K562 (cell line): ENCODE data around the gene EPN2. TPM values are rescaled to one million over a fixed set of nuclear protein-coding genes. Genes with fewer than 3 reads are reported as not detected.

ENCODE experiments used
- ATAC-seq: fragments of 200-7000 bp; cut with Tn5 transposase; 3 replicates; pipeline ENCODE4 v1.9.1; 2020; ENCODE audit warnings: moderate library complexity
- BruUV-seq: library from RNA; stranded (reverse); fragments of 400-500 nt; replicated peaks from 2 replicates; lab custom pipeline; 2021; lab: Mats Ljungman, UMichigan
- CTCF ChIA-PET: fragments of 300-600 bp; formaldehyde crosslinking; extraction: SDS; loops from one replicate; lab custom pipeline; 2021; ENCODE audit warnings: low intra/inter-chr PET ratio; lab: Yijun Ruan, JAX
- POLR2A ChIA-PET: fragments of 300-600, 350-650 bp; sonication (Branson Sonifier 250); formaldehyde crosslinking; extraction: SDS; loops from one replicate; lab custom pipeline; 2021; ENCODE audit warnings: antibody characterized with exemption, inconsistent platforms; lab: Yijun Ruan, JAX
- DNase-seq, 4 experiments: peaks; one replicate each; pipeline versions ENCODE4 v3.0.0 to v3.0.0-alpha.2; 2011 to 2018; ENCODE audit warnings: low spot score in 3 of 4, mixed read lengths in 3 of 4; ENCODE audit errors: extremely low read depth in 1 of 4
- FAIRE-seq: peaks from 2 replicates; lab custom pipeline; 2011; peaks lifted over from hg19 to GRCh38; lab: Jason Lieb, UNC
- H2AFZ ChIP-seq: 2 replicates; pipeline ENCODE4 v1.6.0; 2011; ENCODE audit warnings: low read depth, low read length, control low read depth, inconsistent platforms
- H3K27ac ChIP-seq: fragments of 200-600 bp; 3 replicates; pipeline ENCODE4 v1.8.0; 2011; ENCODE audit warnings: low read depth, mild to moderate bottlenecking, control low read depth, inconsistent platforms, low read length, moderate library complexity, mixed read lengths; ENCODE audit errors: extremely low read depth
- H3K27me3 ChIP-seq, 2 experiments: fragments of 300-600 bp in 1 of 2; 2 replicates in 1 of 2; 3 replicates in 1 of 2; pipeline versions ENCODE4 v1.6.0 to v1.8.0; 2011; ENCODE audit warnings: inconsistent platforms in 2 of 2, low read length in 2 of 2, mild to moderate bottlenecking in 1 of 2, mixed read lengths in 1 of 2, moderate library complexity in 1 of 2; ENCODE audit not compliant: control insufficient read depth in 2 of 2, insufficient read depth in 2 of 2
- H3K36me3 ChIP-seq: fragments of 300-600 bp; 3 replicates; pipeline ENCODE4 v1.8.0; 2011; ENCODE audit warnings: mild to moderate bottlenecking, low read length, inconsistent platforms; ENCODE audit not compliant: control insufficient read depth, insufficient read depth
- H3K4me1 ChIP-seq, 2 experiments: fragments of 200-600 bp in 1 of 2; replicated peaks in 1 of 2; 2 replicates in 1 of 2; 3 replicates in 1 of 2; pipeline versions ENCODE4 v1.5.1 to v1.8.0; 2011; ENCODE audit warnings: inconsistent platforms in 2 of 2, low read length in 2 of 2, mild to moderate bottlenecking in 1 of 2, mixed read lengths in 1 of 2, moderate library complexity in 1 of 2; ENCODE audit not compliant: control insufficient read depth in 2 of 2, insufficient read depth in 2 of 2
- H3K4me2 ChIP-seq: 2 replicates; pipeline ENCODE4 v1.6.1; 2011; ENCODE audit warnings: low read length, control low read depth, inconsistent platforms, mixed read lengths; ENCODE audit not compliant: insufficient read depth
- H3K4me3 ChIP-seq: fragments of 200-600 bp; sonication (generic), shearing (Covaris generic); 2 replicates; pipeline ENCODE4 v1.5.1; 2016; ENCODE audit warnings: control low read depth, inconsistent platforms
- H3K79me2 ChIP-seq: fragments of 200-600 bp; 3 replicates; pipeline ENCODE4 v1.8.0; 2011; ENCODE audit warnings: low read length, inconsistent platforms; ENCODE audit not compliant: control insufficient read depth, insufficient read depth
- H3K9ac ChIP-seq, 2 experiments: 2 replicates each; pipeline versions ENCODE4 v1.6.0 to v1.6.1; 2011; ENCODE audit warnings: low read depth in 2 of 2, low read length in 2 of 2, control low read depth in 1 of 2, inconsistent platforms in 1 of 2, mild to moderate bottlenecking in 1 of 2, mixed read lengths in 1 of 2; ENCODE audit not compliant: insufficient read depth in 1 of 2
- H3K9me1 ChIP-seq: one replicate; pipeline ENCODE4 v1.6.0; 2011; ENCODE audit warnings: inconsistent platforms, mild to moderate bottlenecking, low read length, moderate library complexity; ENCODE audit not compliant: control insufficient read depth, insufficient read depth
- H3K9me3 ChIP-seq: replicated peaks from 2 replicates; pipeline ENCODE4 v1.5.1; 2011; ENCODE audit warnings: low read depth, low read length, inconsistent platforms; ENCODE audit not compliant: control insufficient read depth, insufficient read depth
- H4K20me1 ChIP-seq: replicated peaks from 2 replicates; pipeline ENCODE4 v1.6.1; 2011; ENCODE audit warnings: low read length, inconsistent platforms, mixed read lengths; ENCODE audit not compliant: control insufficient read depth, insufficient read depth
- E2F3 ChIP-seq: fragments of 250-450 bp; sonication (Bioruptor Pico); IDR thresholded peaks from 2 replicates; pipeline ENCODE4 v1.4.0; 2020; ENCODE audit warnings: mild to moderate bottlenecking
- ETS2 ChIP-seq: IDR thresholded peaks from 2 replicates; pipeline ENCODE4 v1.6.1; 2016; ENCODE audit warnings: borderline replicate concordance, missing genetic modification characterization, mild to moderate bottlenecking, moderate library complexity, missing compliant biosample characterization; ENCODE audit not compliant: poor library complexity, severe bottlenecking
- FOSL1 ChIP-seq: fragments of 200-800 bp; sonication (Bioruptor generic); conservative IDR thresholded peaks from 2 replicates; pipeline ENCODE4 v1.6.1; 2016; ENCODE audit warnings: missing genetic modification characterization, missing compliant biosample characterization
- FOXA3 ChIP-seq, 2 experiments: fragments of 450-650 bp in 1 of 2; sonication (generic) in 1 of 2; formaldehyde crosslinking; IDR thresholded peaks in 1 of 2; conservative IDR thresholded peaks in 1 of 2; 2 replicates each; pipeline versions ENCODE4 v1.4.0 to v1.8.0; 2020 to 2022; ENCODE audit warnings: mild to moderate bottlenecking in 2 of 2, missing genetic modification reagents in 1 of 2
- KAT8 ChIP-seq: fragments of 450-650 bp; IDR thresholded peaks from 2 replicates; pipeline ENCODE4 v1.6.1; 2016; ENCODE audit warnings: low read depth, mild to moderate bottlenecking
- NFE2L1 ChIP-seq: fragments of 450-650 bp; IDR thresholded peaks from 2 replicates; pipeline ENCODE4 v1.6.1; 2016; ENCODE audit warnings: missing genetic modification characterization, low read depth, mild to moderate bottlenecking, missing compliant biosample characterization, moderate library complexity, borderline replicate concordance
- NFIC ChIP-seq: fragments of 450-650 bp; IDR thresholded peaks from 2 replicates; pipeline ENCODE4 v1.6.1; 2017; ENCODE audit warnings: mild to moderate bottlenecking, inconsistent platforms
- NR2C2 ChIP-seq, 2 experiments: fragments of 200-800 bp in 1 of 2; sonication (Bioruptor generic) in 1 of 2; sonication (generic) in 1 of 2; formaldehyde crosslinking in 1 of 2; IDR thresholded peaks; 2 replicates each; pipeline versions ENCODE4 v1.6.1 to v1.8.0; 2016 to 2022; ENCODE audit warnings: mild to moderate bottlenecking in 1 of 2, missing compliant biosample characterization in 1 of 2, missing genetic modification characterization in 1 of 2, missing genetic modification reagents in 1 of 2
- PCBP2 ChIP-seq: fragments of 200-400 bp; formaldehyde crosslinking; IDR thresholded peaks from 2 replicates; pipeline ENCODE4 v1.6.1; 2018; ENCODE audit warnings: low read length, low read depth, mild to moderate bottlenecking, moderate library complexity; ENCODE audit not compliant: poor library complexity, severe bottlenecking
- SNIP1 ChIP-seq: fragments of 450-650 bp; IDR thresholded peaks from 2 replicates; pipeline ENCODE4 v1.7.1; 2017; ENCODE audit warnings: low read depth, mild to moderate bottlenecking
- SRSF3 ChIP-seq: fragments of 200-400 bp; formaldehyde crosslinking; IDR thresholded peaks from 2 replicates; pipeline ENCODE4 v1.6.1; 2016; ENCODE audit warnings: mild to moderate bottlenecking, low read length, moderate library complexity; ENCODE audit not compliant: insufficient read depth
- SUPT5H ChIP-seq: fragments of 450-650 bp; IDR thresholded peaks from 2 replicates; pipeline ENCODE4 v1.6.1; 2016
- TAF15 ChIP-seq: fragments of 200-400 bp; formaldehyde crosslinking; IDR thresholded peaks from 2 replicates; pipeline ENCODE4 v1.6.1; 2017; ENCODE audit warnings: mild to moderate bottlenecking, low read depth, low read length, moderate library complexity
- YBX1 ChIP-seq: fragments of 450-650 bp; IDR thresholded peaks from 2 replicates; pipeline ENCODE4 v1.7.1; 2016; ENCODE audit warnings: mild to moderate bottlenecking
- ZBTB7A ChIP-seq: IDR thresholded peaks from 2 replicates; pipeline ENCODE4 v1.6.1; 2011; ENCODE audit warnings: low read depth, mild to moderate bottlenecking, low read length, moderate library complexity, borderline replicate concordance; ENCODE audit not compliant: control insufficient read depth
- ZC3H4 ChIP-seq: sonication (generic); formaldehyde crosslinking; IDR thresholded peaks from 2 replicates; pipeline ENCODE4 v1.9.0; 2021; ENCODE audit warnings: missing genetic modification reagents, borderline replicate concordance
- ZNF140 ChIP-seq: fragments of 250-450 bp; sonication (Bioruptor Pico); IDR thresholded peaks from 2 replicates; pipeline ENCODE4 v1.8.0; 2021; ENCODE audit warnings: moderate library complexity, mild to moderate bottlenecking, inconsistent platforms
- ZNF311 ChIP-seq: fragments of 250-450 bp; sonication (Bioruptor Pico); IDR thresholded peaks from 2 replicates; pipeline ENCODE4 v1.4.0; 2020; ENCODE audit warnings: mild to moderate bottlenecking, moderate library complexity
- WGBS: fragments of 100-300 bp; shearing (Covaris generic); methylation state at CpG from one replicate; pipeline ENCODE4 v1.1.6; 2016; ENCODE audit warnings: low coverage, mixed read lengths; ENCODE audit not compliant: insufficient coverage; ENCODE audit errors: missing lambda C conversion rate; 5-methylcytosine and 5-hydroxymethylcytosine counted together
- in situ Hi-C: fragments of 300-500 bp; cut with MboI; formaldehyde crosslinking; loops from 4 replicates; pipeline ENCODE4 v1.15.0; 2018; ENCODE audit warnings: inconsistent platforms, mixed read lengths
- intact Hi-C: fragments of 100-400 bp; cut with micrococcal nuclease; formaldehyde crosslinking; loops from 2 replicates; pipeline ENCODE4 v1.14.2; 2022
- polyA plus RNA-seq, 8 experiments: library from polyadenylated mRNA; depleted of rRNA in 4 of 8; stranded (reverse) in 5 of 8; unstranded in 3 of 8; fragments of >200 nt; fragmentation: Nextera tagmentation in 2 of 8; fragmentation: Illumina TruSeq in 1 of 8; extraction: Ambion mirVana in 2 of 8; extraction: Trizol in 1 of 8; gene quantifications; 2 replicates each; pipeline versions ENCODE4 v1.2.1 to v1.2.3, GENCODE V29; 2011 to 2014; ENCODE audit warnings: inconsistent platforms in 1 of 8, missing spikeins in 1 of 8
- total RNA-seq, 7 experiments: library from RNA; depleted of rRNA in 6 of 7; stranded (reverse); fragments of >200 nt in 6 of 7; fragmentation: Illumina TruSeq in 2 of 7; extraction: Trizol in 2 of 7; gene quantifications; 2 replicates each; pipeline versions ENCODE4 v1.2.1 to v1.2.3, GENCODE V29; 2011 to 2021; ENCODE audit warnings: low replicate concordance in 1 of 7
- TF ChIP-seq, protein P1 (sequence below): fragments of 450-650 bp; IDR thresholded peaks from 2 replicates; pipeline ENCODE4 v1.6.1; 2016; ENCODE audit warnings: low read depth, mild to moderate bottlenecking, moderate library complexity

Gene EPN2
- total and polyA plus RNA-seq, 9 of the 15 experiments (the other 6 are each of a cell fraction or from before 2014, with no cell fraction given): 1.0 to 12.9 (median 8.9) TPM

DNA sequence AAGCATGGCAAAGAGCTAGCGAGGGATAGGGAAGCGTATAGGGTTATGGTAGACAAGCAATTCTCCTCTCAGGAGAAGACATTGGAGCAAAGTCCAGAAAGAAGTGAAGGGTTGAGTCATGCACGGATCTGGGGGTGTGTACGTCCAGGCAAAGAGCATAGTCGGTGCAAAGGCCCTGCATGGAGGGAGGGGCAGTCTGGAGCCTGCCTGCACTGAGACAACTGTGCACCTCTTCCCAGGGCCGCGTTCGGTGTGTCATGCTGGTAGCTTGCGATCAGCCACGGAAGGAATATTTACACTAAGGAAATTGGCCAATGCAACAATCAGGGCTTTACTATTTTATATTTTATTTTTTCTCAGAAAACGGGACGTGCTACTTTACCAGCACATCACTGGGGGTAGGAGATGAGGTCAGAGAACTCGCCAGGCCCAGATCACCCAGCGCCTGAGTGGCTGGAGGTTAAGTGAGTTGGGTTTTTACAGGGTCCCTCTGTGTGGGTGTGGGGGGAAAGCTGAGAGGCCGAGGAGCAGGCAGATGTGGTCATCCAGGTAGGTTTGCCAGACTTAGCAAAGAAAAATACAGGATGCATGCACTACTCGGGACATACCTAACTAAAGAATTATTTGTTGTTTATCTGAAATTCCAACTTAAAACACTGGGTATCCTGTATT lies 132.1 kb downstream of the EPN2 start:
- Histone ChIP-seq H3K4me2 (no peak overlapping the region), H4K20me1 (no peaks in the 10 kb centered on the region), H3K9me3 (no peaks in the 10 kb centered on the region), H3K9me1 (no peaks in the 10 kb centered on the region), H3K4me3 (no peak overlapping the region), H3K4me1 (peaks cover 0 to 13% of the 10 kb centered on the region in 2 experiments; a peak in 3 of 5 replicates), H3K36me3 (no peaks in the 10 kb centered on the region), H3K9ac (no peak overlapping the region), H3K79me2 (no peaks in the 10 kb centered on the region), H3K27ac (no peak overlapping the region), H2AFZ (no peak overlapping the region), H3K27me3 (no peaks in the 10 kb centered on the region)
- FAIRE-seq (no peak), DNase-seq (no peak), ATAC-seq (peak; percentile 58)
- no TSS peak for BruUV-seq
- WGBS: 31% methylated on average over 11 of the region's 16 CpGs
- TF ChIP-seq TAF15 (no peak), ZBTB7A (no peak), PCBP2 (no peak), FOSL1 (no peak), ZC3H4 (CRISPR knock-in tag) (no peak), ZNF311 (CRISPR knock-in tag) (no peak), NFIC (no peak), NR2C2 (CRISPR knock-in tag; IDR thresholded peaks at IDR 0.05) (no peak), NR2C2 (tag; IDR thresholded peaks at IDR 0.05) (no peak), KAT8 (no peak), YBX1 (no peak), E2F3 (CRISPR knock-in tag) (no peak), SNIP1 (no peak), ZNF140 (no peak), ETS2 (tag) (no peak), NFE2L1 (tag) (no peak), FOXA3 (CRISPR knock-in tag; conservative IDR thresholded peaks at IDR 0.05 in 1 of 2, IDR thresholded peaks at IDR 0.05 in 1 of 2) (no peak), SUPT5H (no peak), SRSF3 (no peak)
- TF ChIP-seq, protein P1, sequence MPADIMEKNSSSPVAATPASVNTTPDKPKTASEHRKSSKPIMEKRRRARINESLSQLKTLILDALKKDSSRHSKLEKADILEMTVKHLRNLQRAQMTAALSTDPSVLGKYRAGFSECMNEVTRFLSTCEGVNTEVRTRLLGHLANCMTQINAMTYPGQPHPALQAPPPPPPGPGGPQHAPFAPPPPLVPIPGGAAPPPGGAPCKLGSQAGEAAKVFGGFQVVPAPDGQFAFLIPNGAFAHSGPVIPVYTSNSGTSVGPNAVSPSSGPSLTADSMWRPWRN: no peak
- intact Hi-C loops (no loop called here), in situ Hi-C loops (loop anchor here (10.0 kb wide), 1 partner anchor 396 kb away; no protein-coding TSS in a partner anchor)
- CTCF ChIA-PET: no interaction called here
- POLR2A ChIA-PET: no interaction called here
